Measurements from ENCODE around the gene FBLN2. TPM values are rescaled to one million over a fixed set of nuclear protein-coding genes. Genes with fewer than 3 reads are reported as not detected.
A peak's percentile ranks its signal among the peaks of the same experiment; 100 is the strongest.

FBLN2 gene
- total and polyA plus RNA-seq, 2 of the 4 experiments (the other 2 are of a cell fraction) = 11.8 to 60.8 TPM

GRCh38 chr3:13513913-13514517 lies 34.9 kb upstream of the FBLN2 start:
- Histone ChIP-seq H3K4me2 (ENCODE audit: low read depth, low read length) (no peak overlapping the region), H2BK5ac (ENCODE audit: low read depth, low read length, poor library complexity, severe bottlenecking) (no peak overlapping the region), H4K5ac (ENCODE audit: low read depth, low read length) (no peak overlapping the region), H3K14ac (replicated peaks; ENCODE audit: low read depth, low read length) (no peak overlapping the region), H3K4me3 (ENCODE audit: insufficient read depth, low read depth, low read length) (no peak overlapping the region), H3K9me1 (ENCODE audit: insufficient read depth, low read length) (no peaks in the 10 kb centered on the region), H2AFZ (replicated peaks; ENCODE audit: low read length, poor library complexity) (no peak overlapping the region), H3K4me1 (ENCODE audit: control insufficient read depth, insufficient read depth, low read length) (no peaks in the 10 kb centered on the region), H3K23ac (ENCODE audit: low read depth, low read length) (no peak overlapping the region), H3K4ac (ENCODE audit: low read depth, low read length) (no peak overlapping the region), H3K9ac (ENCODE audit: low read depth, low read length) (no peak overlapping the region), H3K79me1 (ENCODE audit: low read depth in 1 of 2, low read length in 2 of 2) (no peaks in the 10 kb centered on the region), H4K91ac (ENCODE audit: insufficient read depth, low read depth, low read length) (no peak overlapping the region), H4K8ac (ENCODE audit: low read depth in 2 of 2, low read length in 2 of 2) (no peak overlapping the region), H3K27ac (ENCODE audit: insufficient read depth, low read length) (no peak overlapping the region), H2BK20ac (ENCODE audit: low read depth, low read length) (no peak overlapping the region), H3K56ac (ENCODE audit: extremely low read depth, insufficient read depth, low read length) (no peak overlapping the region), H2BK15ac (ENCODE audit: low read depth, low read length) (no peak overlapping the region), H2AK9ac (replicated peaks; ENCODE audit: low read depth, low read length, poor library complexity) (no peak overlapping the region), H2AK5ac (ENCODE audit: low read depth, low read length) (no peak overlapping the region), H2BK120ac (ENCODE audit: low read depth, low read length) (no peak overlapping the region), H3K27me3 (ENCODE audit: control insufficient read depth, insufficient read depth, low read length) (no peaks in the 10 kb centered on the region), H3K9me3 (ENCODE audit: control insufficient read depth, insufficient read depth, low read length) (no peaks in the 10 kb centered on the region), H3K36me3 (ENCODE audit: control insufficient read depth, insufficient read depth, low read length) (no peaks in the 10 kb centered on the region), H4K20me1 (ENCODE audit: insufficient read depth, low read length) (no peaks in the 10 kb centered on the region), H3K18ac (ENCODE audit: low read depth, low read length) (no peak overlapping the region)
- TF ChIP-seq RAD21 (IDR thresholded peaks at IDR 0.05; ENCODE audit: low read length) = no peak
- no peak for TF ChIP-seq ELK1 (IDR thresholded peaks at IDR 0.05; ENCODE audit: borderline replicate concordance, low read depth, low read length)
- no peak for TF ChIP-seq FOS (IDR thresholded peaks at IDR 0.05; ENCODE audit: low read depth, low read length)
- TF ChIP-seq MAFK (IDR thresholded peaks at IDR 0.05; ENCODE audit: low read depth, low read length) = no peak
- BruUV-seq (replicated peaks) = no TSS peak
- CTCF ChIA-PET = interaction anchor here (1.6 kb wide), 1 partner anchor 128 kb away, joined by 4 read pairs; no protein-coding TSS in a partner anchor
- ATAC-seq (ENCODE audit: low read depth) = peak; percentile 10
- POLR2A ChIA-PET (ENCODE audit: unreplicated experiment) = no interaction called here
- dilution Hi-C loops (cut with HindIII; ENCODE audit: low sequenced_read_pairs, unreplicated experiment) = no loop called here
- in situ Hi-C loops (cut with MboI; ENCODE audit: low sequenced_read_pairs) = no loop called here
- 89% methylated on average over 3 of the region's 10 CpGs; no CpG with 5 or more reads in 1 of the 2 experiments for WGBS, 2 experiments (ENCODE audit: extremely low coverage in 2 of 2, insufficient read length in 1 of 2)
- intact Hi-C loops (cut with micrococcal nuclease) = no loop called here
- DNase-seq = no peak

All from IMR-90 (cell line).